Ascending aorta (tissue), 2 donors: Measurements from ENCODE around the gene N4BP2L1. TPM values are rescaled to one million over a fixed set of nuclear protein-coding genes. Genes with fewer than 3 reads are reported as not detected.

Experiments
- DNase-seq, 2 donors: peaks; one replicate each; pipeline ENCODE4 v3.0.0-alpha.2; 2019; ENCODE audit warnings: low spot score in 2 of 2
- H3K27ac ChIP-seq, 2 donors: fragments of 200-600 bp; sonication (generic); one replicate each; pipeline ENCODE4 v1.5.1; 2016 to 2017; ENCODE audit warnings: mild to moderate bottlenecking in 1 of 2
- H3K27me3 ChIP-seq: fragments of 200-600 bp; sonication (generic); one replicate; pipeline ENCODE4 v1.5.1; 2017
- H3K36me3 ChIP-seq, 2 donors: fragments of 200-600 bp; sonication (generic); one replicate each; pipeline ENCODE4 v1.5.1; 2016
- H3K4me1 ChIP-seq, 2 donors: fragments of 200-600 bp; sonication (generic); one replicate each; pipeline ENCODE4 v1.5.1; 2016 to 2017; ENCODE audit warnings: mild to moderate bottlenecking in 1 of 2
- H3K4me3 ChIP-seq, 2 donors: fragments of 200-600 bp; sonication (generic); one replicate each; pipeline ENCODE4 v1.5.1; 2016 to 2017; ENCODE audit warnings: mild to moderate bottlenecking in 1 of 2
- H3K9me3 ChIP-seq, 2 donors: fragments of 200-600 bp; sonication (generic); one replicate each; pipeline ENCODE4 v1.5.1; 2016
- intact Hi-C: fragments of 100-400 bp; cut with DNase I; formaldehyde crosslinking; loops from one replicate; pipeline ENCODE4 v1.15.1; 2023
- total RNA-seq: library from RNA; depleted of rRNA; stranded (reverse); fragments of >200 nt; gene quantifications from one replicate; pipeline ENCODE4 v1.1.0, GENCODE V29; 2016
- TF ChIP-seq, protein P1 (sequence below), 3 experiments: fragments of 200-600 bp in 2 of 3; fragments of 450-650 bp in 1 of 3; sonication (generic) in 2 of 3; IDR thresholded peaks; one replicate each; pipeline ENCODE4 v1.5.1; 2016 to 2019; ENCODE audit warnings: antibody characterized with exemption in 3 of 3, mild to moderate bottlenecking in 1 of 3, moderate library complexity in 1 of 3

The N4BP2L1 gene
- total RNA-seq, 1 donor from 2014 or later, result 27.2 TPM

DNA sequence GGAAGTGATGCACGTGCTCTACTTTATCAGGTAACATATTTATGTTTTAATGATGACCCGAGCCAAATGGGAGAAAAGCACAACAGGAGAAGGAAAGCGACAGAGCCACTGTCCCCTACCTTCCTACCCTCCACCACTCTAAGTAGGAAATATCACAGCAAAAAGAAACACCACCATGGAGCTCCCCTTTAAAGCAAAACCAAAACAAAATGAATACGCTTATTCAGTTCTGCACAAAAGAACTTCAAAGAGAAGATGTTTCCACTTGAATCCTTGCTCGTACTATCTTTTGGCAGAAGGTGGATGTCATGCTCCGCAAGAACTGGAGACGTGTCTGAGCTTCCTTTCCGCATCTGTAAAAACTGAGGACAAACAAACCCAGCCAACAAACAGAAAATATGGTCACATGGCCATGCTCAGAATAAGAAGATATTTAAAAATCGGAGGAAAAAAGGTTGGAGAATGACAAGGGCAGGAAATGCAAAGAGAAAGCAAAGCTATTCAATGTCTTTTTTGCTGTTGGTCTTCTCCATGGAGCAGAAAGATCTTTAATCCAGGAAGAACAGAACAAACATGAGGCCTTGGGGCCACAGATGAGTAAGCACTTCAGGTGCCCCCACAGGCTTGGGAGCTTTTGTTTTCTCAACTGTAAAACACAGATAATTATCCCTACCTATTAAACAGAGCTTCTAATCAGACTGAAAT lies 19.5 kb downstream of the N4BP2L1 start:
- no peak for DNase-seq
- Histone ChIP-seq H3K4me3 (no peak overlapping the region), H3K9me3 (no peaks in the 10 kb centered on the region), H3K36me3 (peaks cover 8 to 12% of the 10 kb centered on the region in 2 donors), H3K4me1 (no peaks in the 10 kb centered on the region), H3K27ac (no peak overlapping the region), H3K27me3 (no peaks in the 10 kb centered on the region)
- TF ChIP-seq, protein P1, sequence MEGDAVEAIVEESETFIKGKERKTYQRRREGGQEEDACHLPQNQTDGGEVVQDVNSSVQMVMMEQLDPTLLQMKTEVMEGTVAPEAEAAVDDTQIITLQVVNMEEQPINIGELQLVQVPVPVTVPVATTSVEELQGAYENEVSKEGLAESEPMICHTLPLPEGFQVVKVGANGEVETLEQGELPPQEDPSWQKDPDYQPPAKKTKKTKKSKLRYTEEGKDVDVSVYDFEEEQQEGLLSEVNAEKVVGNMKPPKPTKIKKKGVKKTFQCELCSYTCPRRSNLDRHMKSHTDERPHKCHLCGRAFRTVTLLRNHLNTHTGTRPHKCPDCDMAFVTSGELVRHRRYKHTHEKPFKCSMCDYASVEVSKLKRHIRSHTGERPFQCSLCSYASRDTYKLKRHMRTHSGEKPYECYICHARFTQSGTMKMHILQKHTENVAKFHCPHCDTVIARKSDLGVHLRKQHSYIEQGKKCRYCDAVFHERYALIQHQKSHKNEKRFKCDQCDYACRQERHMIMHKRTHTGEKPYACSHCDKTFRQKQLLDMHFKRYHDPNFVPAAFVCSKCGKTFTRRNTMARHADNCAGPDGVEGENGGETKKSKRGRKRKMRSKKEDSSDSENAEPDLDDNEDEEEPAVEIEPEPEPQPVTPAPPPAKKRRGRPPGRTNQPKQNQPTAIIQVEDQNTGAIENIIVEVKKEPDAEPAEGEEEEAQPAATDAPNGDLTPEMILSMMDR (IDR thresholded peaks at IDR 0.05), result no peak
- intact Hi-C loops, result no loop called here

DNA sequence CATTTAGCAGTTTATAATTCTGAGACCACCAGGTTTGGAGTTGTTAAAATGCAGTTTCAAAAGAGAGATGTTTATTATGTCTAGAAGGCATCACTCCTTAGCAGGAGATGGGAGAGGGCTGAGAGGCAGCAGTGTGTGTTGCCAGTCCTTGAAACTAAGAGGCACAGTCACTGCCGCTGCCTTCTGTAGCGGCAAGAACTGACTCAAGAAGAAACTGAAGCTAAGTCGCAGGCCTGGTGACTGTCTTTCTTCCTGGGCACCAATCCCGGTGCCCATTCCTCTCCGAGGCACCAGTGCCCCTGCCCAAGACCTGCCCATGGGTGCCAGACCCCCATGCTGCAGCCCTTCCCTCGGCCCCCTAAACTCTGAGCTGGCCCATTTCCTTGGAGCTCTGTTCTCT lies 20.1 kb downstream of the N4BP2L1 start:
- H3K4me1 ChIP-seq, result no peaks in the 10 kb centered on the region
- intact Hi-C loops, result no loop called here
- H3K27me3 ChIP-seq, result no peaks in the 10 kb centered on the region
- no peak for DNase-seq
- H3K27ac ChIP-seq, result no peak overlapping the region
- TF ChIP-seq, protein P1 (IDR thresholded peaks at IDR 0.05), result no peak
- peaks cover 8 to 16% of the 10 kb centered on the region in 2 donors for H3K36me3 ChIP-seq
- no peak overlapping the region for H3K4me3 ChIP-seq
- no peaks in the 10 kb centered on the region for H3K9me3 ChIP-seq

DNA sequence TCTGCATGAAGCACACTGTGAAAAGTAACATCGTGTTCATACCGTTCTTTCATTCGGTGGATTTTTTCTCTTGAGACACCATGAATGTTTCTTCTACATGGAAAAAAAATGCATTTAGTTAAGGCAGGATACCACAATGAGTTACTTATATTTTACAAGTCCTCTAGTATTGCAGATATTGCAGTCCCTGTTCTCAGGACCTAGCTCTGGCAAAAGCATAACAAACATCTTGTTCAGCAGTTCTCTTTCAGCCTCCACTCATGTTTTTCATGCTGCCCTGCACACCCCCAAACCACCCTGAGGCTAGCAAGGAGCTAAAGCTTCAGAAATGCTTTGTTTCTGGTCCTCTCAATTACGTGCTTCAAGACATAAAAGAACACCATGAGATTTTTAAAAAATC lies 24.8 kb downstream of the N4BP2L1 start:
- no peaks in the 10 kb centered on the region for H3K4me1 ChIP-seq
- no peak overlapping the region for H3K4me3 ChIP-seq
- no peak for DNase-seq
- no peak overlapping the region for H3K27ac ChIP-seq
- intact Hi-C loops, result no loop called here
- H3K9me3 ChIP-seq, result no peaks in the 10 kb centered on the region
- TF ChIP-seq, protein P1 (IDR thresholded peaks at IDR 0.05), result no peak
- peaks cover 7 to 29% of the 10 kb centered on the region in 2 donors for H3K36me3 ChIP-seq
- no peaks in the 10 kb centered on the region for H3K27me3 ChIP-seq

DNA sequence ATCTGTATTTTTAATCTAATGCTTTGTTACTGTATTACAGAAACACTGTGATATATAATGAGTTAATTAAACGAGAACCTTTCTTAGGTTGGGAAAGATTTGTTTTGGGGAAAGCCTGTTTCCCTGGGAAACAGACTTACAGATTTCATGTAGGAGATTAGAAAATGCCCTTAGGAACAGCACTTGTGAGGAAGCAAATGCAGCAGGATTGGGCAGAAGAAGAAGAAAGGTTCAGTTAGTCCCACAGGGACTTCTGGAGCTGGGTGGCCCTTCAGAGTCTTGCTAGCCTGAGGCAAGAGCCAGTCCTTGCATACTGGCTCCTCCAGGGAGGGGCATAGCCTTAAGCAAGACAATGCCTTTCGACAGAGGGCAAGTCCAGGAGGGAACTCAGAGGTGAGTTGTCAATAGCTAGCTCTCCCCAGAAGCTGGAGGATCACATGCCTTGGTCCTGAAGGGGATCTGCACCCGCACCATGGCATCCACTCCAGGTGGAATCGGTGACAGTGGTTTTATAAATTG lies 36.8 kb downstream of the N4BP2L1 start:
- intact Hi-C loops, result no loop called here
- TF ChIP-seq, protein P1 (IDR thresholded peaks at IDR 0.05), result no peak

DNA sequence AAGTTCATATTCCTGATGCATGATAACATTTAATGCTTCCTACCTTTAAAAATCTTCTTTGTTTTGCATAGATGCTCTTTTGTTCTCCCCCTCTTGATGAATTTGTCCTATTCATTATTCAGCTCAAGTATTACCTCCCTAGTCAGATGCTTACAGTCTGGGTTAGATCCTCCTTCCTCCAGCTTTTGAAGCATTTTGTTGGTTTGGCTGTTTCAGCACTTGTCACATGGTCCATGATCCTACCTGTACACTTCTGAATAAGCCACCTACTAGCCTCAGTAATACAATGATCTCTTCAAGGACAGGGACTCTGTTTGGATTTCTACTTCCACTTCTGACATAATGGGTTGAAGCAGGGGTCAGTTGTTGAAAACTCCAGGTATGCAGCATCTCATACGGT lies 37.4 kb downstream of the N4BP2L1 start:
- TF ChIP-seq, protein P1 (IDR thresholded peaks at IDR 0.05), result no peak
- Histone ChIP-seq H3K4me3 (no peak overlapping the region), H3K36me3 (no peaks in the 10 kb centered on the region), H3K4me1 (no peaks in the 10 kb centered on the region), H3K27ac (no peak overlapping the region), H3K27me3 (no peaks in the 10 kb centered on the region), H3K9me3 (no peaks in the 10 kb centered on the region)
- DNase-seq, result no peak
- intact Hi-C loops, result no loop called here

More for the DNA sequence above, 36.8 kb downstream of the N4BP2L1 start:
- no peak for DNase-seq
- Histone ChIP-seq H3K27ac (no peak overlapping the region), H3K36me3 (no peaks in the 10 kb centered on the region), H3K9me3 (no peaks in the 10 kb centered on the region), H3K4me1 (no peaks in the 10 kb centered on the region), H3K4me3 (no peak overlapping the region), H3K27me3 (no peaks in the 10 kb centered on the region)
